HepG2 (cell line): ENCODE data around the gene PCDH10. TPM values are rescaled to one million over a fixed set of nuclear protein-coding genes. Genes with fewer than 3 reads are reported as not detected.

Experiments used
- ATAC-seq: fragments of 200-7000 bp; cut with Tn5 transposase; 3 replicates; pipeline ENCODE4 v1.9.1; 2020; ENCODE audit warnings: mild to moderate bottlenecking, moderate library complexity
- BruUV-seq: library from RNA; stranded (reverse); fragments of 400-500 nt; replicated peaks from 2 replicates; lab custom pipeline; 2021; lab: Mats Ljungman, UMichigan
- CTCF ChIA-PET: fragments of 300-600 bp; formaldehyde crosslinking; extraction: SDS; loops from one replicate; lab custom pipeline; 2021; ENCODE audit warnings: low total read pairs, inconsistent platforms, low intra/inter-chr PET ratio; lab: Yijun Ruan, JAX
- POLR2A ChIA-PET: fragments of 350-600 bp; sonication (Branson Sonifier 250); formaldehyde crosslinking; loops from one replicate; lab custom pipeline; 2020; ENCODE audit warnings: antibody characterized with exemption, inconsistent platforms; lab: Yijun Ruan, JAX
- DNase-seq: peaks from one replicate; pipeline ENCODE4 v3.0.0-alpha.2; 2015; ENCODE audit warnings: low spot score
- FAIRE-seq: peaks from 3 replicates; lab custom pipeline; 2011; peaks lifted over from hg19 to GRCh38; lab: Jason Lieb, UNC
- H2AFZ ChIP-seq: one replicate; pipeline ENCODE4 v1.6.1; 2011; ENCODE audit warnings: low read length, inconsistent platforms
- H3K27ac ChIP-seq: fragments of 300-600 bp; 3 replicates; pipeline ENCODE4 v1.8.0; 2011; ENCODE audit warnings: mixed run types, mild to moderate bottlenecking, mixed read lengths, low read length, inconsistent platforms; ENCODE audit not compliant: insufficient read depth; ENCODE audit errors: extremely low read length
- H3K27me3 ChIP-seq, 2 experiments: fragments of 200-600 bp in 1 of 2; 2 replicates in 1 of 2; 3 replicates in 1 of 2; pipeline versions ENCODE4 v1.6.0 to v1.8.0; 2011; ENCODE audit warnings: low read length in 2 of 2, mild to moderate bottlenecking in 2 of 2, moderate library complexity in 2 of 2, inconsistent platforms in 1 of 2; ENCODE audit not compliant: insufficient read depth in 2 of 2, control insufficient read depth in 1 of 2
- H3K36me3 ChIP-seq, 2 experiments: fragments of 200-600 bp in 1 of 2; replicated peaks in 1 of 2; 2 replicates in 1 of 2; 3 replicates in 1 of 2; pipeline versions ENCODE4 v1.5.1 to v1.8.0; 2011; ENCODE audit warnings: low read length in 2 of 2, inconsistent platforms in 1 of 2; ENCODE audit not compliant: insufficient read depth in 2 of 2, control insufficient read depth in 1 of 2
- H3K4me1 ChIP-seq: 2 replicates; pipeline ENCODE4 v1.5.1; 2012; ENCODE audit warnings: low read length, inconsistent platforms; ENCODE audit not compliant: insufficient read depth
- H3K4me2 ChIP-seq: 2 replicates; pipeline ENCODE4 v1.6.0; 2011; ENCODE audit warnings: low read depth, low read length, inconsistent platforms
- H3K4me3 ChIP-seq, 3 experiments: fragments of 200-600 bp in 1 of 3; sonication (generic), shearing (Covaris generic) in 1 of 3; replicated peaks in 1 of 3; 2 replicates each; pipeline ENCODE4 v1.5.1; 2011 to 2016; ENCODE audit warnings: low read length in 3 of 3, inconsistent platforms in 2 of 3, low read depth in 2 of 3, mild to moderate bottlenecking in 2 of 3, control low read depth in 1 of 3, mixed read lengths in 1 of 3; ENCODE audit not compliant: insufficient read depth in 1 of 3
- H3K79me2 ChIP-seq: one replicate; pipeline ENCODE4 v1.6.1; 2011; ENCODE audit warnings: low read length, inconsistent platforms; ENCODE audit not compliant: insufficient read depth
- H3K9ac ChIP-seq: 2 replicates; pipeline ENCODE4 v1.6.0; 2011; ENCODE audit warnings: mild to moderate bottlenecking, low read depth, low read length, inconsistent platforms; ENCODE audit not compliant: insufficient read depth
- H3K9me3 ChIP-seq: 2 replicates; pipeline ENCODE4 v1.5.1; 2012; ENCODE audit warnings: mild to moderate bottlenecking, low read length
- H4K20me1 ChIP-seq: 2 replicates; pipeline ENCODE4 v1.6.0; 2011; ENCODE audit warnings: inconsistent platforms, mild to moderate bottlenecking, low read length, moderate library complexity; ENCODE audit not compliant: insufficient read depth
- ATF3 ChIP-seq: sonication (generic); formaldehyde crosslinking; IDR thresholded peaks from 2 replicates; pipeline ENCODE4 v1.4.0; 2020; ENCODE audit warnings: missing genetic modification reagents
- KLF15 ChIP-seq: sonication (generic); formaldehyde crosslinking; IDR thresholded peaks from 2 replicates; pipeline ENCODE4 v1.8.1; 2023; ENCODE audit warnings: borderline replicate concordance, mild to moderate bottlenecking, inconsistent platforms, missing genetic modification reagents, mixed read lengths
- RFX1 ChIP-seq: fragments of 450-650 bp; IDR thresholded peaks from 2 replicates; pipeline ENCODE4 v1.6.1; 2017
- SMARCC2 ChIP-seq: fragments of 450-650 bp; IDR thresholded peaks from 2 replicates; pipeline ENCODE4 v1.6.1; 2017; ENCODE audit warnings: antibody characterized with exemption, mild to moderate bottlenecking
- TOPORS ChIP-seq: sonication (generic); formaldehyde crosslinking; IDR thresholded peaks from 2 replicates; pipeline ENCODE4 v1.8.0; 2023; ENCODE audit warnings: mild to moderate bottlenecking, missing genetic modification reagents
- ZBTB39 ChIP-seq: sonication (generic); formaldehyde crosslinking; IDR thresholded peaks from 2 replicates; pipeline ENCODE4 v1.5.0; 2020; ENCODE audit warnings: missing genetic modification reagents
- ZNF160 ChIP-seq: sonication (generic); formaldehyde crosslinking; IDR thresholded peaks from 2 replicates; pipeline ENCODE4 v1.8.0; 2022; ENCODE audit warnings: mild to moderate bottlenecking, inconsistent platforms, missing genetic modification reagents
- ZNF512B ChIP-seq: sonication (generic); formaldehyde crosslinking; IDR thresholded peaks from 2 replicates; pipeline ENCODE4 v1.5.1; 2020; ENCODE audit warnings: missing genetic modification reagents, mild to moderate bottlenecking, borderline replicate concordance
- ZNF740 ChIP-seq: sonication (generic); formaldehyde crosslinking; IDR thresholded peaks from 2 replicates; pipeline ENCODE4 v1.4.0; 2020; ENCODE audit warnings: missing genetic modification reagents
- ZSCAN5A ChIP-seq: sonication (generic); formaldehyde crosslinking; IDR thresholded peaks from 2 replicates; pipeline ENCODE4 v1.8.0; 2022; ENCODE audit warnings: mild to moderate bottlenecking, missing genetic modification reagents, borderline replicate concordance
- WGBS: methylation state at CpG from one replicate; pipeline ENCODE4 v1.1.6; 2017; ENCODE audit warnings: low lambda C conversion rate; 5-methylcytosine and 5-hydroxymethylcytosine counted together
- in situ Hi-C: cut with HindIII; loops from 2 replicates; pipeline ENCODE4 v1.10.0; 2017; ENCODE audit warnings: low pct_unique_long_range_greater_than_20kb; ENCODE audit not compliant: extremely low pct_ligation_motif_present
- intact Hi-C: fragments of 100-400 bp; cut with micrococcal nuclease; formaldehyde crosslinking; loops from one replicate; pipeline ENCODE4 v1.10.0; 2022; ENCODE audit not compliant: unreplicated experiment
- polyA plus RNA-seq, 8 experiments: library from polyadenylated mRNA; depleted of rRNA in 3 of 8; stranded (reverse) in 7 of 8; unstranded in 1 of 8; fragments of >200 nt; fragmentation: Illumina TruSeq in 4 of 8; extraction: Trizol in 4 of 8; gene quantifications; 2 replicates each; pipeline versions ENCODE4 v1.2.1 to v1.2.3, GENCODE V29; 2011 to 2016; ENCODE audit warnings: low read depth in 4 of 8, missing spikeins in 1 of 8, mixed read lengths in 1 of 8; ENCODE audit not compliant: insufficient read depth in 1 of 8
- total RNA-seq, 5 experiments: library from RNA; depleted of rRNA; stranded (reverse); fragments of >200 nt; fragmentation: Illumina TruSeq; extraction: Trizol; gene quantifications; 2 replicates each; pipeline ENCODE4 v1.2.3, GENCODE V29; 2016; ENCODE audit warnings: low read depth in 1 of 5

PCDH10 gene
- total and polyA plus RNA-seq, 2 of the 13 experiments (the other 11 are each of a cell fraction or from before 2014, with no cell fraction given), result not detected

- ChIA-PET CTCF (no interaction called here), POLR2A (no interaction called here)
- Histone ChIP-seq H3K4me1 (no peaks in the 10 kb centered on the region), H3K4me3 (no peak overlapping the region), H3K27me3 (no peaks in the 10 kb centered on the region), H3K4me2 (no peak overlapping the region), H3K9me3 (no peaks in the 10 kb centered on the region), H3K36me3 (no peaks in the 10 kb centered on the region), H3K9ac (no peak overlapping the region), H4K20me1 (no peaks in the 10 kb centered on the region), H3K79me2 (no peaks in the 10 kb centered on the region), H3K27ac (no peak overlapping the region), H2AFZ (no peak overlapping the region)
- DNase-seq (no peak), ATAC-seq (no peak), FAIRE-seq (no peak)
- TF ChIP-seq SMARCC2 (no peak), ZSCAN5A (CRISPR knock-in tag) (no peak), KLF15 (no peak), ATF3 (CRISPR knock-in tag) (no peak), ZNF160 (CRISPR knock-in tag) (no peak), RFX1 (no peak), ZNF512B (CRISPR knock-in tag) (no peak), TOPORS (CRISPR knock-in tag) (no peak), ZBTB39 (CRISPR knock-in tag) (no peak), ZNF740 (CRISPR knock-in tag) (no peak)
- in situ Hi-C loops (no loop called here), intact Hi-C loops (no loop called here)
- WGBS, result 11% methylated on average over 2 of the region's 2 CpGs
- BruUV-seq, result no TSS peak
Observed at GRCh38 chr4:133130171-133130570, 18.9 kb upstream of the PCDH10 start.
